Measurements from ENCODE around the gene KCNQ4.

The KCNQ4 gene

DNA sequence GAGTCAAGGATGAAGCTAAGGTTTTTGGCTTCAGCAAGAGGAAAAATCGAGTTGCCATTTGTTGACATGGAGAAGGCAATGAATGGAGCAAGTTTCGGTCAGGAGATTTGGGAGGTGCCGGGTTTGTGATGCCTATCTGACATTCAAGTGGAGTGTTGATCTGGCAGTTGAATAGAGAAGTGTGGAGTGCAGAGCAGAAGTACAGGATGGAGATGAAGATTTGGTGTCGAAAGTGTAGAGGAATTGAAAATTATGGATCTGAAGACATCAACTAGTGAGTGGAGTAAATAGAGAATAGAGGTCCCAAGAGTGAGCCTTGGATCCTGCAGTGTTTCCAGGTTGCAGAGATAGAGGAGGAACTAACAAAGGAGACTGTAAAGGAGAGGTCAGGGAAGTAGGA lies 52.7 kb downstream of the KCNQ4 start:
- Histone ChIP-seq H3K4me3 (replicated peaks; ENCODE audit: insufficient read depth, low read length) (no peak overlapping the region), H3K27me3 (ENCODE audit: insufficient read depth, poor library complexity, severe bottlenecking) (no peaks in the 10 kb centered on the region), H3K27ac (replicated peaks) (no peak overlapping the region)
- DNase-seq (ENCODE audit: low read depth in 1 of 2, low spot score in 1 of 2) = no peak
- TF ChIP-seq, protein P1, sequence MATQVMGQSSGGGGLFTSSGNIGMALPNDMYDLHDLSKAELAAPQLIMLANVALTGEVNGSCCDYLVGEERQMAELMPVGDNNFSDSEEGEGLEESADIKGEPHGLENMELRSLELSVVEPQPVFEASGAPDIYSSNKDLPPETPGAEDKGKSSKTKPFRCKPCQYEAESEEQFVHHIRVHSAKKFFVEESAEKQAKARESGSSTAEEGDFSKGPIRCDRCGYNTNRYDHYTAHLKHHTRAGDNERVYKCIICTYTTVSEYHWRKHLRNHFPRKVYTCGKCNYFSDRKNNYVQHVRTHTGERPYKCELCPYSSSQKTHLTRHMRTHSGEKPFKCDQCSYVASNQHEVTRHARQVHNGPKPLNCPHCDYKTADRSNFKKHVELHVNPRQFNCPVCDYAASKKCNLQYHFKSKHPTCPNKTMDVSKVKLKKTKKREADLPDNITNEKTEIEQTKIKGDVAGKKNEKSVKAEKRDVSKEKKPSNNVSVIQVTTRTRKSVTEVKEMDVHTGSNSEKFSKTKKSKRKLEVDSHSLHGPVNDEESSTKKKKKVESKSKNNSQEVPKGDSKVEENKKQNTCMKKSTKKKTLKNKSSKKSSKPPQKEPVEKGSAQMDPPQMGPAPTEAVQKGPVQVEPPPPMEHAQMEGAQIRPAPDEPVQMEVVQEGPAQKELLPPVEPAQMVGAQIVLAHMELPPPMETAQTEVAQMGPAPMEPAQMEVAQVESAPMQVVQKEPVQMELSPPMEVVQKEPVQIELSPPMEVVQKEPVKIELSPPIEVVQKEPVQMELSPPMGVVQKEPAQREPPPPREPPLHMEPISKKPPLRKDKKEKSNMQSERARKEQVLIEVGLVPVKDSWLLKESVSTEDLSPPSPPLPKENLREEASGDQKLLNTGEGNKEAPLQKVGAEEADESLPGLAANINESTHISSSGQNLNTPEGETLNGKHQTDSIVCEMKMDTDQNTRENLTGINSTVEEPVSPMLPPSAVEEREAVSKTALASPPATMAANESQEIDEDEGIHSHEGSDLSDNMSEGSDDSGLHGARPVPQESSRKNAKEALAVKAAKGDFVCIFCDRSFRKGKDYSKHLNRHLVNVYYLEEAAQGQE (IDR thresholded peaks at IDR 0.05; ENCODE audit: insufficient replicate concordance, low read depth) = no peak
- TF ChIP-seq, protein P2, sequence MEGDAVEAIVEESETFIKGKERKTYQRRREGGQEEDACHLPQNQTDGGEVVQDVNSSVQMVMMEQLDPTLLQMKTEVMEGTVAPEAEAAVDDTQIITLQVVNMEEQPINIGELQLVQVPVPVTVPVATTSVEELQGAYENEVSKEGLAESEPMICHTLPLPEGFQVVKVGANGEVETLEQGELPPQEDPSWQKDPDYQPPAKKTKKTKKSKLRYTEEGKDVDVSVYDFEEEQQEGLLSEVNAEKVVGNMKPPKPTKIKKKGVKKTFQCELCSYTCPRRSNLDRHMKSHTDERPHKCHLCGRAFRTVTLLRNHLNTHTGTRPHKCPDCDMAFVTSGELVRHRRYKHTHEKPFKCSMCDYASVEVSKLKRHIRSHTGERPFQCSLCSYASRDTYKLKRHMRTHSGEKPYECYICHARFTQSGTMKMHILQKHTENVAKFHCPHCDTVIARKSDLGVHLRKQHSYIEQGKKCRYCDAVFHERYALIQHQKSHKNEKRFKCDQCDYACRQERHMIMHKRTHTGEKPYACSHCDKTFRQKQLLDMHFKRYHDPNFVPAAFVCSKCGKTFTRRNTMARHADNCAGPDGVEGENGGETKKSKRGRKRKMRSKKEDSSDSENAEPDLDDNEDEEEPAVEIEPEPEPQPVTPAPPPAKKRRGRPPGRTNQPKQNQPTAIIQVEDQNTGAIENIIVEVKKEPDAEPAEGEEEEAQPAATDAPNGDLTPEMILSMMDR (IDR thresholded peaks at IDR 0.05; ENCODE audit: insufficient read depth, low read length) = no peak
- TF ChIP-seq SPI1 (IDR thresholded peaks at IDR 0.05; ENCODE audit: borderline replicate concordance, low read depth) (no peak), GABPA (IDR thresholded peaks at IDR 0.05; ENCODE audit: low read depth) (no peak)

DNA sequence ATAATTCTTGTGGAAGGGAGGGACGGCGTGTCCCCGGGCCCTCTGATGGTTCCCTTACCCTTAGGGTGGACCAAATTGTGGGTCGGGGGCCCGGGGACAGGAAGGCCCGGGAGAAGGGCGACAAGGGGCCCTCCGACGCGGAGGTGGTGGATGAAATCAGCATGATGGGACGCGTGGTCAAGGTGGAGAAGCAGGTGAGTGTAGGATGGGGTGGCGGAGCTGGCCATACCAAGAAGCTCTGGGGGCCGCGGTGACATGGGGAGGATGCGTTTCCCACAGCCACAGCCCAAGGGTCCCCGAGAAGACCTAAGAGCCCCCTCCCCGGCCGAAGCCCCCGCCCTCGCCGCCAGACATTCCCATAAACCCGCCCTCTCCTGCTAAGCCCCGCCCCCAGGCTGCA lies 54.0 kb downstream of the KCNQ4 start:
- H3K27me3 ChIP-seq (ENCODE audit: insufficient read depth, poor library complexity, severe bottlenecking) = no peaks in the 10 kb centered on the region
- H3K4me3 ChIP-seq (replicated peaks; ENCODE audit: insufficient read depth, low read length) = no peak overlapping the region
- DNase-seq (ENCODE audit: low read depth in 1 of 2, low spot score in 1 of 2) = no peak
- TF ChIP-seq SPI1 (IDR thresholded peaks at IDR 0.05; ENCODE audit: borderline replicate concordance, low read depth) (no peak), POLR2AphosphoS5 (IDR thresholded peaks at IDR 0.05; ENCODE audit: low read depth) (no peak), GABPA (IDR thresholded peaks at IDR 0.05; ENCODE audit: low read depth) (no peak)
- TF ChIP-seq, protein P1 (IDR thresholded peaks at IDR 0.05; ENCODE audit: insufficient replicate concordance, low read depth) = no peak
- TF ChIP-seq, protein P2 (IDR thresholded peaks at IDR 0.05; ENCODE audit: insufficient read depth, low read length) = no peak
- H3K27ac ChIP-seq (replicated peaks) = no peak overlapping the region

DNA sequence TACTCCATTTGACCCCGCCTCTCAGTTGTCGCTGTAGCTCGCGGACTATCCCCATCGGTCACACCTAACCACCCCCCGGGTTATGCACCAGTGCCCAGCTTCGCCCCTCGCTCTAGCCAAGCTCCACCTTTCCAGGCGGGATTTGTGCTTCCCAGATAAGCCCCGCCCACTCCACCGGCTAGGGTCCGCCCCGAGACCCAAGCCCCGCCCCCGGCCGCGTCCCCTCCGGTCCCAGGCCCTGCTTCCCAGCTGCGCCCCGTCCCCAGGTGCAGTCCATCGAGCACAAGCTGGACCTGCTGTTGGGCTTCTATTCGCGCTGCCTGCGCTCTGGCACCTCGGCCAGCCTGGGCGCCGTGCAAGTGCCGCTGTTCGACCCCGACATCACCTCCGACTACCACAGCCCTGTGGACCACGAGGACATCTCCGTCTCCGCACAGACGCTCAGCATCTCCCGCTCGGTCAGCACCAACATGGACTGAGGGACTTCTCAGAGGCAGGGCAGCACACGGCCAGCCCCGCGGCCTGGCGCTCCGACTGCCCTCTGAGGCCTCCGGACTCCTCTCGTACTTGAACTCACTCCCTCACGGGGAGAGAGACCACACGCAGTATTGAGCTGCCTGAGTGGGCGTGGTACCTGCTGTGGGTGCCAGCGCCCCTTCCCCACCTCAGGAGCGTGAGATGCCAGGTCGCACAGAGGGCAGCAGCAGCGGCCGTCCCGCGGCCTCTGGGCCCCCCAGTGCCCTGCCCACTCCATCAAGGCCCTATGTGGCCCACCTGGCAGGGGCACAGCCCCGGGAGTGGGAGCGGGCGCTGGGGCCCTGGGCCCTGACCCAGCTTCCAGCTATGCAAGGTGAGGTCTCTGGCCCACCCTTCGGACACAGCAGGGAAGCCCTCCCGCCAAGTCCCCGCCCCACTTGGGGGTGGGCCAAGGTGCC lies 54.7 kb downstream of the KCNQ4 start:
- TF ChIP-seq POLR2AphosphoS5 (IDR thresholded peaks at IDR 0.05; ENCODE audit: low read depth) (no peak), SPI1 (IDR thresholded peaks at IDR 0.05; ENCODE audit: borderline replicate concordance, low read depth) (no peak), GABPA (IDR thresholded peaks at IDR 0.05; ENCODE audit: low read depth) (no peak)
- TF ChIP-seq, protein P1 (IDR thresholded peaks at IDR 0.05; ENCODE audit: insufficient replicate concordance, low read depth) = no peak
- TF ChIP-seq, protein P2 (IDR thresholded peaks at IDR 0.05; ENCODE audit: insufficient read depth, low read length) = no peak
- Histone ChIP-seq H3K27ac (replicated peaks) (no peak overlapping the region), H3K27me3 (ENCODE audit: insufficient read depth, poor library complexity, severe bottlenecking) (no peaks in the 10 kb centered on the region), H3K4me3 (replicated peaks; ENCODE audit: insufficient read depth, low read length) (no peak overlapping the region)
- no peak for DNase-seq (ENCODE audit: low read depth in 1 of 2, low spot score in 1 of 2)
